Measurements from ENCODE around the gene RASA3. TPM values are rescaled to one million over a fixed set of nuclear protein-coding genes. Genes with fewer than 3 reads are reported as not detected.
"Not testable (repeated sequence)": the region's sequence is repeated elsewhere in the genome, so short reads cannot be mapped to it uniquely, and the experiment has no call there.

RASA3 gene
- total RNA-seq, 1 experiment from 2014 or later = 18.6 TPM

DNA sequence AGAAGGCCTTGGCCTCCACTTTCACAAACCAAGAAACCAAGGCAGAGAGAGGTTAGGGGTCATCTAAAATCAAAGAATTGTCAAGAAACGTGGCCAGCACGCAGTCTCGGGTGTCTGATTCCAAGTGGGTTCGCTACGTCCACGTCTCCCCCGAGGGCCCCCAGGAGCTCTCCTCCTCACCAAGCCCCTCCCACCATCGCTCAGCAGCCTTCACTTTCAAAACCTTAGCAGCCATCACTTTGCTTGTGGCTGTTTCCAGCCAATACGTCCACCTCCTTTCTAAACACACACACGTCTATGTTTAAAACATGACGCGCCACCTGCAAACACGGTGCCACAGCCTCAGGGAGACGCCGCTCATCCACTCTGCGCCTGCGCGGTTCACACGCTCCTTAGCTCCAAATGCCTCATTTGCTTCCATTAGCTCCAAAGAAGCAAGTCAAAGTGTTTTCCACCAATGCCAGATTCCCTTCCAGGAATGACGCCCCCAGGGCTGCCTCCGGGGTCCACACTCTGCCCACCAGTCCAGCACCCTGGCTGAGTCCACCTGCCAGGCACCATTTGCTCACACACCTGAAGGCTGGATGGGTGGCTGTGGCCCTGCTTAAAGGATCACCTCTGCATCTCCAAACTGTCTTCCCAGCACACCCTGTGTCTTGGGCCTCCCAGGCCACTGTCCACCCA, 5.5 kb downstream of the RASA3 start:
- no TSS peak for BruUV-seq (replicated peaks)
- RAD21 ChIA-PET (ENCODE audit: low non-redundant PET in 1 of 2, low total read pairs in 2 of 2, uncharacterized antibody in 2 of 2, unreplicated experiment in 2 of 2) = no interaction called here
- Histone ChIP-seq H3K27me3 (ENCODE audit: insufficient read depth, low read length) (no peaks in the 10 kb centered on the region), H3K36me3 (ENCODE audit: control insufficient read depth in 1 of 2, insufficient read depth in 2 of 2, low read length in 2 of 2) (no peaks in the 10 kb centered on the region), H3K9me3 (ENCODE audit: control insufficient read depth in 1 of 2, insufficient read depth in 1 of 2, low read depth in 1 of 2, low read length in 2 of 2) (no peaks in the 10 kb centered on the region), H3K79me2 (ENCODE audit: insufficient read depth, low read length) (peaks cover 95% of the 10 kb centered on the region), H3K9me2 (ENCODE audit: insufficient read depth) (no peaks in the 10 kb centered on the region), H3K9ac (ENCODE audit: low read length) (no peak overlapping the region), H3K4me1 (ENCODE audit: control insufficient read depth in 1 of 2, insufficient read depth in 2 of 2, low read length in 2 of 2) (peaks cover 30 to 50% of the 10 kb centered on the region in 2 experiments), H3K4me3 (replicated peaks in 1 of 2; ENCODE audit: low read depth in 1 of 2, low read length in 2 of 2) (no peak overlapping the region), H3K4me2 (ENCODE audit: low read length) (no peak overlapping the region), H4K20me1 (ENCODE audit: insufficient read depth) (no peaks in the 10 kb centered on the region), H3K27ac (ENCODE audit: low read depth, low read length) (no peak overlapping the region), H2AFZ (ENCODE audit: low read depth, low read length, poor library complexity, severe bottlenecking) (no peak overlapping the region)
- TF ChIP-seq ELF1 (IDR thresholded peaks at IDR 0.05; ENCODE audit: borderline replicate concordance, low read depth) (no peak), JUND (IDR thresholded peaks at IDR 0.05) (no peak), SRF (IDR thresholded peaks at IDR 0.05; ENCODE audit: low read depth) (no peak), EGR1 (IDR thresholded peaks at IDR 0.05; ENCODE audit: low read depth) (no peak), ZBTB33 (IDR thresholded peaks at IDR 0.05; ENCODE audit: extremely low read depth, insufficient replicate concordance, low read length) (no peak), EZH2phosphoT487 (IDR thresholded peaks at IDR 0.05; ENCODE audit: borderline replicate concordance) (no peak), EZH2 (IDR thresholded peaks at IDR 0.05) (no peak), CBX3 (IDR thresholded peaks at IDR 0.05; ENCODE audit: low read depth) (no peak), ZFX (IDR thresholded peaks at IDR 0.05) (no peak), MAX (IDR thresholded peaks at IDR 0.05) (no peak), POLR2A (IDR thresholded peaks at IDR 0.05; ENCODE audit: borderline replicate concordance, extremely low read depth, insufficient read depth, insufficient read length) (no peak), ZNF274 (IDR thresholded peaks at IDR 0.05; ENCODE audit: low read depth, low read length) (no peak), TCF7L2 (IDR thresholded peaks at IDR 0.05; ENCODE audit: borderline replicate concordance, extremely low read depth, insufficient read depth, insufficient read length) (no peak), RAD21 (IDR thresholded peaks at IDR 0.05; ENCODE audit: low read depth) (no peak), YY1 (IDR thresholded peaks at IDR 0.05; ENCODE audit: extremely low read depth, insufficient replicate concordance, low read depth, low read length) (no peak), SIN3A (IDR thresholded peaks at IDR 0.05; ENCODE audit: low read depth) (no peak)
- TF ChIP-seq, protein P1, sequence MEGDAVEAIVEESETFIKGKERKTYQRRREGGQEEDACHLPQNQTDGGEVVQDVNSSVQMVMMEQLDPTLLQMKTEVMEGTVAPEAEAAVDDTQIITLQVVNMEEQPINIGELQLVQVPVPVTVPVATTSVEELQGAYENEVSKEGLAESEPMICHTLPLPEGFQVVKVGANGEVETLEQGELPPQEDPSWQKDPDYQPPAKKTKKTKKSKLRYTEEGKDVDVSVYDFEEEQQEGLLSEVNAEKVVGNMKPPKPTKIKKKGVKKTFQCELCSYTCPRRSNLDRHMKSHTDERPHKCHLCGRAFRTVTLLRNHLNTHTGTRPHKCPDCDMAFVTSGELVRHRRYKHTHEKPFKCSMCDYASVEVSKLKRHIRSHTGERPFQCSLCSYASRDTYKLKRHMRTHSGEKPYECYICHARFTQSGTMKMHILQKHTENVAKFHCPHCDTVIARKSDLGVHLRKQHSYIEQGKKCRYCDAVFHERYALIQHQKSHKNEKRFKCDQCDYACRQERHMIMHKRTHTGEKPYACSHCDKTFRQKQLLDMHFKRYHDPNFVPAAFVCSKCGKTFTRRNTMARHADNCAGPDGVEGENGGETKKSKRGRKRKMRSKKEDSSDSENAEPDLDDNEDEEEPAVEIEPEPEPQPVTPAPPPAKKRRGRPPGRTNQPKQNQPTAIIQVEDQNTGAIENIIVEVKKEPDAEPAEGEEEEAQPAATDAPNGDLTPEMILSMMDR (IDR thresholded peaks at IDR 0.05 in 2 of 3, conservative IDR thresholded peaks at IDR 0.05 in 1 of 3; ENCODE audit: borderline replicate concordance in 1 of 3, insufficient read depth in 1 of 3, low read depth in 2 of 3, low read length in 2 of 3) = no peak
- CTCF ChIA-PET = no interaction called here
- POLR2A ChIA-PET = no interaction called here
- ATAC-seq (no peak), DNase-seq (ENCODE audit: low read depth, low spot score) (no peak)
- intact Hi-C loops (cut with micrococcal nuclease) = no loop called here

DNA sequence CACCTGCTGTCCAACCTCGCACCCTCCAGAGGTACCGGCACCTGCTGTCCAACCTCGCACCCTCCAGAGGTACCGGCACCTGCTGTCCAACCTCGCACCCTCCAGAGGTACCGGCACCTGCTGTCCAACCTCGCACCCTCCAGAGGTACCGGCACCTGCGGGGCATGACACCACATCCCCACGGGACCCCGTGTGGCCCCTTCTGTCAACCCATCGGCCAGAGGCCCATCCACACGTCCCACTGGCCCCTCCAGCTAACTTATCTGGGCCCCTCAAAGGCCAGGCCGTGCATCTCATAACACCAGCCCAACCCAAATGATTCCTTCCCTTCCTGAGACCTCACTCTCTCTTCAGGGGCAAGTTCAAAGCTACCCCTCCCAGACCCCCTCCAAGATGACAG, 6.3 kb downstream of the RASA3 start:
- RAD21 ChIA-PET (ENCODE audit: low non-redundant PET in 1 of 2, low total read pairs in 2 of 2, uncharacterized antibody in 2 of 2, unreplicated experiment in 2 of 2); H3K9me2 ChIP-seq (ENCODE audit: insufficient read depth); H3K9ac ChIP-seq (ENCODE audit: low read length); H3K9me3 ChIP-seq (ENCODE audit: control insufficient read depth in 1 of 2, insufficient read depth in 1 of 2, low read depth in 1 of 2, low read length in 2 of 2); H3K27ac ChIP-seq (ENCODE audit: low read depth, low read length); H4K20me1 ChIP-seq (ENCODE audit: insufficient read depth); H3K4me3 ChIP-seq (replicated peaks in 1 of 2; ENCODE audit: low read depth in 1 of 2, low read length in 2 of 2); H3K36me3 ChIP-seq (ENCODE audit: control insufficient read depth in 1 of 2, insufficient read depth in 2 of 2, low read length in 2 of 2); ATAC-seq; POLR2A ChIA-PET; DNase-seq (ENCODE audit: low read depth, low spot score); CTCF ChIA-PET; BruUV-seq (replicated peaks); H3K4me2 ChIP-seq (ENCODE audit: low read length); H3K27me3 ChIP-seq (ENCODE audit: insufficient read depth, low read length); intact Hi-C loops (cut with micrococcal nuclease); H2AFZ ChIP-seq (ENCODE audit: low read depth, low read length, poor library complexity, severe bottlenecking): not testable (repeated sequence)
- Histone ChIP-seq H3K4me1 (ENCODE audit: control insufficient read depth in 1 of 2, insufficient read depth in 2 of 2, low read length in 2 of 2) (peaks cover 29 to 47% of the 10 kb centered on the region in 2 experiments), H3K79me2 (ENCODE audit: insufficient read depth, low read length) (peaks cover 95% of the 10 kb centered on the region)

Measured in HCT116 (cell line).